Nephron (organoid): ENCODE measurements around the gene CEP57.

Experiments used
- H3K27ac Mint-ChIP-seq, 3 experiments: 2 replicates each; pipeline ENCODE4 v1.8.0; 2020; ENCODE audit warnings: mixed read lengths in 3 of 3, mild to moderate bottlenecking in 2 of 3, moderate library complexity in 1 of 3
- H3K27me3 Mint-ChIP-seq: 2 replicates; pipeline ENCODE4 v1.8.0; 2021; ENCODE audit warnings: low read depth, mild to moderate bottlenecking, moderate library complexity, mixed read lengths
- H3K36me3 Mint-ChIP-seq: 2 replicates; pipeline ENCODE4 v1.8.0; 2020; ENCODE audit warnings: low read depth, mixed read lengths
- H3K4me1 Mint-ChIP-seq: 2 replicates; pipeline ENCODE4 v1.8.0; 2020; ENCODE audit warnings: mixed read lengths
- H3K4me3 Mint-ChIP-seq, 3 experiments: 2 replicates each; pipeline ENCODE4 v1.8.0; 2020; ENCODE audit warnings: mild to moderate bottlenecking in 3 of 3, mixed read lengths in 3 of 3, moderate library complexity in 2 of 3
- H3K9me3 Mint-ChIP-seq: 2 replicates; pipeline ENCODE4 v1.8.0; 2020; ENCODE audit warnings: mixed read lengths
- CTCF ChIP-seq, 3 experiments: fragments of 200-600 bp; sonication (generic); IDR thresholded peaks; one replicate each; pipeline ENCODE4 v1.5.0; 2021; ENCODE audit warnings: antibody characterized with exemption in 3 of 3; ENCODE audit not compliant: unreplicated experiment in 3 of 3

Gene CEP57

GRCh38 chr11:95764267-95764898 lies 25.9 kb upstream of the CEP57 start:
- Mint-ChIP-seq H3K4me1 (peaks cover 5% of the 10 kb centered on the region), H3K4me3 (no peak overlapping the region), H3K9me3 (no peaks in the 10 kb centered on the region), H3K27me3 (no peaks in the 10 kb centered on the region), H3K36me3 (peaks cover 4% of the 10 kb centered on the region), H3K27ac (no peak overlapping the region)
- peak; percentile 58 to 83 (median 61) for TF ChIP-seq CTCF (IDR thresholded peaks at IDR 0.05; ENCODE audit: unreplicated experiment in 3 of 3)

- Mint-ChIP-seq H3K9me3 (no peaks in the 10 kb centered on the region), H3K27me3 (no peaks in the 10 kb centered on the region)
- TF ChIP-seq CTCF (IDR thresholded peaks at IDR 0.05; ENCODE audit: unreplicated experiment in 3 of 3), result no peak
Measured at GRCh38 chr11:95766701-95767100, 23.6 kb upstream of the CEP57 start.

GRCh38 chr11:95767498-95767897 lies 22.8 kb upstream of the CEP57 start:
- peaks cover 13% of the 10 kb centered on the region for H3K36me3 Mint-ChIP-seq
- no peak overlapping the region for H3K27ac Mint-ChIP-seq
- no peak overlapping the region for H3K4me3 Mint-ChIP-seq
- no peaks in the 10 kb centered on the region for H3K9me3 Mint-ChIP-seq
- no peaks in the 10 kb centered on the region for H3K4me1 Mint-ChIP-seq
- no peaks in the 10 kb centered on the region for H3K27me3 Mint-ChIP-seq
- TF ChIP-seq CTCF (IDR thresholded peaks at IDR 0.05; ENCODE audit: unreplicated experiment in 3 of 3), result no peak

More at GRCh38 chr11:95766701-95767100, 23.6 kb upstream of the CEP57 start:
- Mint-ChIP-seq H3K4me1 (no peaks in the 10 kb centered on the region), H3K4me3 (no peak overlapping the region), H3K27ac (no peak overlapping the region), H3K36me3 (peaks cover 11% of the 10 kb centered on the region)

GRCh38 chr11:95768521-95768920 lies 21.8 kb upstream of the CEP57 start:
- no peaks in the 10 kb centered on the region for H3K9me3 Mint-ChIP-seq
- TF ChIP-seq CTCF (IDR thresholded peaks at IDR 0.05; ENCODE audit: unreplicated experiment in 3 of 3), result no peak
- H3K4me1 Mint-ChIP-seq, result no peaks in the 10 kb centered on the region
- H3K27ac Mint-ChIP-seq, result no peak overlapping the region
- peaks cover 18% of the 10 kb centered on the region for H3K36me3 Mint-ChIP-seq
- no peak overlapping the region for H3K4me3 Mint-ChIP-seq
- H3K27me3 Mint-ChIP-seq, result no peaks in the 10 kb centered on the region

GRCh38 chr11:95776859-95777258 lies 13.4 kb upstream of the CEP57 start:
- Mint-ChIP-seq H3K27me3 (no peaks in the 10 kb centered on the region), H3K36me3 (peaks cover 63% of the 10 kb centered on the region), H3K4me1 (no peaks in the 10 kb centered on the region), H3K4me3 (no peak overlapping the region), H3K9me3 (no peaks in the 10 kb centered on the region), H3K27ac (no peak overlapping the region)
- TF ChIP-seq CTCF (IDR thresholded peaks at IDR 0.05; ENCODE audit: unreplicated experiment in 3 of 3), result no peak

- Mint-ChIP-seq H3K27ac (no peak overlapping the region), H3K27me3 (no peaks in the 10 kb centered on the region), H3K36me3 (peaks cover 69% of the 10 kb centered on the region), H3K9me3 (no peaks in the 10 kb centered on the region), H3K4me3 (no peak overlapping the region), H3K4me1 (no peaks in the 10 kb centered on the region)
- TF ChIP-seq CTCF (IDR thresholded peaks at IDR 0.05; ENCODE audit: unreplicated experiment in 3 of 3), result no peak
Measured at GRCh38 chr11:95778699-95779098, 11.6 kb upstream of the CEP57 start.
